Gastroesophageal sphincter (tissue), 4 donors: ENCODE data around the gene PLPP7. TPM values are rescaled to one million over a fixed set of nuclear protein-coding genes. Genes with fewer than 3 reads are reported as not detected.

Experiments used
- ATAC-seq: fragments of 150-250 bp; one replicate; pipeline ENCODE4 v1.9.1; 2016; ENCODE audit warnings: mild to moderate bottlenecking, moderate library complexity
- H3K27ac ChIP-seq, 4 donors: fragments of 200-600 bp; sonication (generic) in 3 of 4; 1 replicate in 3 of 4; 2 replicates in 1 of 4; pipeline ENCODE4 v1.5.1; 2016 to 2019
- H3K27me3 ChIP-seq: fragments of 200-600 bp; sonication (generic); one replicate; pipeline ENCODE4 v1.5.1; 2019
- H3K36me3 ChIP-seq, 2 donors: fragments of 200-600 bp; sonication (generic); one replicate each; pipeline ENCODE4 v1.5.1; 2019; ENCODE audit warnings: control low read depth in 1 of 2
- H3K4me1 ChIP-seq, 3 donors: fragments of 200-600 bp; sonication (generic); 1 replicate in 2 of 3; 2 replicates in 1 of 3; pipeline ENCODE4 v1.5.1; 2016 to 2019; ENCODE audit warnings: control low read depth in 2 of 3
- H3K4me3 ChIP-seq, 2 donors: fragments of 200-600 bp; sonication (generic); one replicate each; pipeline ENCODE4 v1.5.1; 2019; ENCODE audit warnings: mild to moderate bottlenecking in 1 of 2, moderate library complexity in 1 of 2
- H3K9me3 ChIP-seq, 3 donors: fragments of 200-600 bp; sonication (generic); one replicate each; pipeline ENCODE4 v1.5.1; 2017 to 2019; ENCODE audit warnings: control low read depth in 2 of 3
- CTCF ChIP-seq, 4 experiments: fragments of 200-600 bp in 2 of 4; fragments of 450-650 bp in 2 of 4; sonication (generic) in 1 of 4; IDR thresholded peaks; one replicate each; pipeline ENCODE4 v1.5.1; 2017 to 2019; ENCODE audit warnings: antibody characterized with exemption in 4 of 4, mild to moderate bottlenecking in 2 of 4, moderate library complexity in 2 of 4
- EP300 ChIP-seq: sonication (generic); formaldehyde crosslinking; IDR thresholded peaks from one replicate; pipeline ENCODE4 v1.6.1; 2017; ENCODE audit warnings: antibody characterized with exemption, mild to moderate bottlenecking
- POLR2A ChIP-seq, 2 donors: fragments of 450-650 bp; IDR thresholded peaks; one replicate each; pipeline ENCODE4 v1.6.1; 2017; ENCODE audit warnings: antibody characterized with exemption in 2 of 2, mild to moderate bottlenecking in 2 of 2, moderate library complexity in 1 of 2
- POLR2AphosphoS5 ChIP-seq: sonication (generic); formaldehyde crosslinking; IDR thresholded peaks from one replicate; pipeline ENCODE4 v1.6.1; 2017; ENCODE audit warnings: antibody characterized with exemption
- WGBS, 2 donors: methylation state at CpG; one replicate each; pipeline ENCODE4 v1.1.5; 2018; ENCODE audit warnings: low coverage in 1 of 2; 5-methylcytosine and 5-hydroxymethylcytosine counted together
- total RNA-seq, 4 donors: library from RNA; depleted of rRNA; stranded (reverse); fragments of >200 nt; gene quantifications; one replicate each; pipeline ENCODE4 v1.1.0, GENCODE V29; 2016

Gene PLPP7
- total RNA-seq, 4 donors from 2014 or later = 9.7 to 21.1 (median 12.0) TPM

DNA sequence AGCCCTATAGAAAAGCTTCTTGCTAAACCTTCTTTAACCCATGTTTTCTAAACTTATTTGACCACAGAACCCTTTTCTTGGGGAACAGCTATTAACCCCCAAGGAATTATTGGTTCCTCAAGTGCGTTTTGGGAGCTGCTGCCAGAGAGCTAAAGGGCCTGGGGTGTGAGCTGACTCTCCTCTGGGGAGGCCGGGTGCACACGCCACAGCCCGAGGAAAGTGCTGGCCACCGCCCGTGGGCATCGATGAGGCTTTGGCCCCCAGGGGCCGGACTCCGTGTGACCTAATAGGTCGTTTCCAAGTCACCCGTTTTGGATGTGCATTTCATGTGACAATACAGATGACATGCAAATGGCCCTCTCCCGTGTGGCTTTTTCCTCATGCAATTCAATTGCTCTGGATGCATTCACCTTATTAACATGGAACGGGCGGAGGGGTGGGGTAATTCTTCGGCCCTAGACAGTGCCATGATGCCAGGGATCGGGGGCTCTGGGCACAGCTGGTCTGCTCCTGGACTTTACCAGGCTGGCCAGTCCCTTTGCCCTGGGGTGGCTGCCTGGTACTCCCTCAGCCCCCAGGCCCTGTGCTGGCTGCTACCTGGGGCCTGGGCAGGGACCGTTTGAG is 19.5 kb downstream of the PLPP7 start:
- WGBS, 2 donors = 69 to 70% methylated on average over 7 to 8 of the region's 17 CpGs

GRCh38 chr9:131309530-131310276 is 20.2 kb downstream of the PLPP7 start:
- TF ChIP-seq EP300 (no peak), CTCF (IDR thresholded peaks at IDR 0.05) (no peak), POLR2A (IDR thresholded peaks at IDR 0.05) (no peak), POLR2AphosphoS5 (no peak)
- 64 to 93% methylated on average over 9 to 10 of the region's 18 CpGs for WGBS, 2 donors
- Histone ChIP-seq H3K4me1 (no peaks in the 10 kb centered on the region), H3K27ac (no peak overlapping the region), H3K9me3 (no peaks in the 10 kb centered on the region), H3K27me3 (no peaks in the 10 kb centered on the region), H3K36me3 (peaks cover 0 to 6% of the 10 kb centered on the region in 2 donors), H3K4me3 (no peak overlapping the region)
- ATAC-seq = no peak

More for the DNA sequence above, 19.5 kb downstream of the PLPP7 start:
- Histone ChIP-seq H3K27me3 (no peaks in the 10 kb centered on the region), H3K36me3 (peaks cover 0 to 6% of the 10 kb centered on the region in 2 donors), H3K9me3 (no peaks in the 10 kb centered on the region), H3K4me3 (no peak overlapping the region), H3K4me1 (no peaks in the 10 kb centered on the region), H3K27ac (no peak overlapping the region)
- no peak for ATAC-seq
- no peak for TF ChIP-seq POLR2AphosphoS5
- TF ChIP-seq CTCF (IDR thresholded peaks at IDR 0.05) = no peak
- TF ChIP-seq POLR2A (IDR thresholded peaks at IDR 0.05) = no peak
- no peak for TF ChIP-seq EP300

DNA sequence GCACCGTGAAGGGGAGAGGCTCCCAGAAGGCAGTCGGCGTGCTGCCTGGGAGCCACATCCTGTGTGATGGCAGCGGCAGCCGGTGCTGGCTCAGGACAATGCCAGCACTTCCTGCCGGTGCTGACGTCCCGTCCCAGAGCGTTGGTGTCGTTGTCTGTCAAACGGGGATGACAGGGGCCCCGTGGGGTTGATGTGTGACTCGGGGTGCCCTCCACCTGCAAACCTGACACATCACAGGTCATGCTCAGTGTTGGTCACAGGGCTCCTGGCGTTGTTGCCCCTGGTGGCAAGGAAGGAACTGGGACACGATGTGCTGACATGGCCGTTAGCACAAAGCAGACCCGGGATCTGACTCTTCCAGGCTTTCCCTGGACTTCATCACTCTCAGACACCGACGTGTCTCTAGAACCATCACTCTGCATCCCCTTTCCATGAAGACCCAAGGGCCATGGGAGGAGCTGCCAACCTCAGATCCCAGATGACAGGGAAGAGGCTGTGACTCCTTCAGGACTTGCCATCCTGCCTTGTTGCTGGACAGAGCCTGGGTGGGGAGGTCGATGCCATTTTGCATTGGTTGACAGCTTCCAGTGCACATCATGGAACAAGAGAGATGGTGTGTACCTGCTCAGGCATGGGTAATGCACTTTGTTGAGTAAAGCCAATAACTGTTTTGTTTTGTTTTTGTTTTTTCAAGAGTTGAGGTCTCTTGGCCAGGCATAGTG is 21.5 kb downstream of the PLPP7 start:
- H3K36me3 ChIP-seq = peaks cover 0 to 6% of the 10 kb centered on the region in 2 donors
- no peak for ATAC-seq
- 48 to 65% methylated on average over 4 to 9 of the region's 20 CpGs for WGBS, 2 donors
- peaks cover 9% of the 10 kb centered on the region for H3K27me3 ChIP-seq
- H3K9me3 ChIP-seq = no peaks in the 10 kb centered on the region
- H3K4me1 ChIP-seq = no peaks in the 10 kb centered on the region
- no peak overlapping the region for H3K27ac ChIP-seq
- no peak overlapping the region for H3K4me3 ChIP-seq
- no peak for TF ChIP-seq POLR2A (IDR thresholded peaks at IDR 0.05)
- TF ChIP-seq POLR2AphosphoS5 = no peak
- no peak for TF ChIP-seq CTCF (IDR thresholded peaks at IDR 0.05)

- no peak for ATAC-seq
- Histone ChIP-seq H3K36me3 (peaks cover 0 to 6% of the 10 kb centered on the region in 2 donors), H3K9me3 (no peaks in the 10 kb centered on the region), H3K27me3 (peaks cover 14% of the 10 kb centered on the region), H3K27ac (no peak overlapping the region), H3K4me1 (no peaks in the 10 kb centered on the region), H3K4me3 (no peak overlapping the region)
- 79 to 82% methylated on average over 7 to 8 of the region's 9 CpGs for WGBS, 2 donors
- TF ChIP-seq POLR2AphosphoS5 (no peak), EP300 (no peak), POLR2A (IDR thresholded peaks at IDR 0.05) (no peak), CTCF (IDR thresholded peaks at IDR 0.05) (no peak)
These were observed 22.7 kb downstream of the PLPP7 start for GRCh38 chr9:131312246-131312645.
